ENCODE measurements around the gene NKAIN1.

DNA sequence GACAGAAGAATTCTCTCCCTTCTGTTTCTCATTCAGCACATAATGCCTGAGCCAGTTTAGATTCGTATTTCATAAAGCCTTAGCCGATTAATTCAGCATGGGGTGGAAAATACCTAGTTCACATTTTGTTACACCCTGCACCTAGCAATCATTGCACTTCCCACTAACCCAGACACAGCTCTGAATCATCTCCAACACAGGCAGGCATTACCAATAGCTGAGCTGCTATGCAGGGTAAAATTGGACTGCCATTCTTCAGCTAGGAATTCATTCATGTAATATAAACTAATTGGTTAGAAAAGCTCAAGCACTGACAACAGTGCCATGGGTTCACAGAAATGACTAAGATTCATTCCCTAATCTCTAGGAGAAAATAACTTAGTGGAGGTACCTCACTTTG lies 26.9 kb upstream of the NKAIN1 start:
- TF ChIP-seq, protein P1, sequence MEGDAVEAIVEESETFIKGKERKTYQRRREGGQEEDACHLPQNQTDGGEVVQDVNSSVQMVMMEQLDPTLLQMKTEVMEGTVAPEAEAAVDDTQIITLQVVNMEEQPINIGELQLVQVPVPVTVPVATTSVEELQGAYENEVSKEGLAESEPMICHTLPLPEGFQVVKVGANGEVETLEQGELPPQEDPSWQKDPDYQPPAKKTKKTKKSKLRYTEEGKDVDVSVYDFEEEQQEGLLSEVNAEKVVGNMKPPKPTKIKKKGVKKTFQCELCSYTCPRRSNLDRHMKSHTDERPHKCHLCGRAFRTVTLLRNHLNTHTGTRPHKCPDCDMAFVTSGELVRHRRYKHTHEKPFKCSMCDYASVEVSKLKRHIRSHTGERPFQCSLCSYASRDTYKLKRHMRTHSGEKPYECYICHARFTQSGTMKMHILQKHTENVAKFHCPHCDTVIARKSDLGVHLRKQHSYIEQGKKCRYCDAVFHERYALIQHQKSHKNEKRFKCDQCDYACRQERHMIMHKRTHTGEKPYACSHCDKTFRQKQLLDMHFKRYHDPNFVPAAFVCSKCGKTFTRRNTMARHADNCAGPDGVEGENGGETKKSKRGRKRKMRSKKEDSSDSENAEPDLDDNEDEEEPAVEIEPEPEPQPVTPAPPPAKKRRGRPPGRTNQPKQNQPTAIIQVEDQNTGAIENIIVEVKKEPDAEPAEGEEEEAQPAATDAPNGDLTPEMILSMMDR (IDR thresholded peaks at IDR 0.05), result no peak
- no peak for TF ChIP-seq POLR2A (IDR thresholded peaks at IDR 0.05)

Data from testis (tissue), 2 donors.